Activated CD4-positive, CD25-positive, alpha-beta regulatory T cell treated with anti-CD3 and anti-CD28 coated beads, Interleukin-2, amount 50 U/mL, for 24 hours (primary cell): Measurements from ENCODE around the gene TMEM40.
"Not testable (repeated sequence)": the region's sequence is repeated elsewhere in the genome, so short reads cannot be mapped to it uniquely, and the experiment has no call there.

Experiments
- ATAC-seq, 2 donors: fragments of 150-1000 bp; cut with Tn5 transposase; one replicate each; pipeline ENCODE4 v1.10.0; 2021; ENCODE audit warnings: mild to moderate bottlenecking in 1 of 2, moderate library complexity in 1 of 2

The TMEM40 gene

GRCh38 chr3:12714278-12714677 is 44.8 kb downstream of the TMEM40 start:
- no peak for ATAC-seq

- ATAC-seq, result no peak
Measured at GRCh38 chr3:12710062-12710461, 49.0 kb downstream of the TMEM40 start.

GRCh38 chr3:12709334-12709733 is 49.7 kb downstream of the TMEM40 start:
- ATAC-seq, result no peak

- ATAC-seq, result no peak
Measured at GRCh38 chr3:12708584-12709192, 50.4 kb downstream of the TMEM40 start.

GRCh38 chr3:12707449-12707848 is 51.6 kb downstream of the TMEM40 start:
- ATAC-seq, result no peak

GRCh38 chr3:12706504-12707253 is 52.4 kb downstream of the TMEM40 start:
- ATAC-seq, result peak; percentile 89 to 93

- ATAC-seq, result no peak
Measured at GRCh38 chr3:12705981-12706380, 53.1 kb downstream of the TMEM40 start.

GRCh38 chr3:12705374-12705926 is 53.6 kb downstream of the TMEM40 start:
- ATAC-seq, result no peak

GRCh38 chr3:12702501-12702900 is 56.6 kb downstream of the TMEM40 start:
- no peak for ATAC-seq

GRCh38 chr3:12701601-12702000 is 57.5 kb downstream of the TMEM40 start:
- ATAC-seq, result not testable (repeated sequence)

- no peak for ATAC-seq
Measured at GRCh38 chr3:12700800-12701199, 58.3 kb downstream of the TMEM40 start.

- no peak for ATAC-seq
Measured at GRCh38 chr3:12695916-12696315, 63.1 kb downstream of the TMEM40 start.

GRCh38 chr3:12695112-12695511 is 63.9 kb downstream of the TMEM40 start:
- no peak for ATAC-seq

- ATAC-seq, result no peak
Measured at GRCh38 chr3:12692444-12692843, 66.6 kb downstream of the TMEM40 start.

GRCh38 chr3:12689997-12690711 is 68.9 kb downstream of the TMEM40 start:
- ATAC-seq, result no peak

GRCh38 chr3:12687948-12688347 is 71.1 kb downstream of the TMEM40 start:
- ATAC-seq, result no peak

GRCh38 chr3:12686096-12686495 is 73.0 kb downstream of the TMEM40 start:
- no peak for ATAC-seq
